Neural progenitor cell (in vitro differentiated cells): Measurements from ENCODE around the gene BCAS1. TPM values are rescaled to one million over a fixed set of nuclear protein-coding genes. Genes with fewer than 3 reads are reported as not detected.
A peak's percentile ranks its signal among the peaks of the same experiment; 100 is the strongest.

Experiments
- DNase-seq: peaks from one replicate; pipeline ENCODE4 v3.0.0-alpha.2; 2016; ENCODE audit warnings: low spot score
- H2AFZ ChIP-seq: fragments of 200-600 bp; sonication (generic); replicated peaks from 2 replicates; pipeline ENCODE4 v1.6.1; 2016; ENCODE audit warnings: antibody characterized with exemption
- H3F3A ChIP-seq: fragments of 200-600 bp; sonication (generic); 2 replicates; pipeline ENCODE4 v1.6.1; 2016; ENCODE audit warnings: antibody characterized with exemption, low read depth
- H3K27ac ChIP-seq: fragments of 200-600 bp; sonication (generic); 2 replicates; pipeline ENCODE4 v1.5.1; 2016; ENCODE audit warnings: mild to moderate bottlenecking
- H3K27me3 ChIP-seq: fragments of 200-600 bp; sonication (generic); 2 replicates; pipeline ENCODE4 v1.6.1; 2016; ENCODE audit warnings: mild to moderate bottlenecking, moderate library complexity
- H3K36me3 ChIP-seq: fragments of 200-600 bp; sonication (generic); 2 replicates; pipeline ENCODE4 v1.5.1; 2016
- H3K4me1 ChIP-seq: fragments of 200-600 bp; sonication (generic); 2 replicates; pipeline ENCODE4 v1.6.1; 2016; ENCODE audit warnings: mixed run types
- H3K4me2 ChIP-seq: fragments of 200-600 bp; sonication (generic); 2 replicates; pipeline ENCODE4 v1.6.1; 2016
- H3K4me3 ChIP-seq: fragments of 200-600 bp; sonication (generic); 2 replicates; pipeline ENCODE4 v1.5.1; 2016
- H3K79me2 ChIP-seq: fragments of 200-600 bp; sonication (generic); 2 replicates; pipeline ENCODE4 v1.6.1; 2016; ENCODE audit warnings: low read depth
- H3K9ac ChIP-seq: fragments of 200-600 bp; sonication (generic); 2 replicates; pipeline ENCODE4 v1.6.1; 2016
- H3K9me3 ChIP-seq: fragments of 200-600 bp; sonication (generic); 2 replicates; pipeline ENCODE4 v1.5.1; 2016; ENCODE audit warnings: low read depth
- H4K20me1 ChIP-seq: fragments of 200-600 bp; sonication (generic); 2 replicates; pipeline ENCODE4 v1.6.1; 2016; ENCODE audit warnings: low read depth
- H3K27ac Mint-ChIP-seq: 3 replicates; pipeline ENCODE4 v1.8.0; 2021; ENCODE audit warnings: mixed read lengths
- H3K27me3 Mint-ChIP-seq: 2 replicates; pipeline ENCODE4 v1.8.0; 2022; ENCODE audit warnings: low read depth, mild to moderate bottlenecking, inconsistent platforms, moderate library complexity, mixed read lengths; ENCODE audit not compliant: insufficient read depth
- H3K36me3 Mint-ChIP-seq: 3 replicates; pipeline ENCODE4 v1.8.0; 2021; ENCODE audit warnings: mixed read lengths
- H3K4me1 Mint-ChIP-seq: 3 replicates; pipeline ENCODE4 v1.8.0; 2021; ENCODE audit warnings: mixed read lengths
- H3K4me3 Mint-ChIP-seq: 3 replicates; pipeline ENCODE4 v1.8.0; 2021; ENCODE audit warnings: mild to moderate bottlenecking, moderate library complexity, mixed read lengths
- H3K9me3 Mint-ChIP-seq: 3 replicates; pipeline ENCODE4 v1.8.0; 2020; ENCODE audit warnings: mixed read lengths
- EZH2 ChIP-seq: fragments of 200-600 bp; sonication (generic); IDR thresholded peaks from 2 replicates; pipeline ENCODE4 v1.6.1; 2017; ENCODE audit warnings: antibody characterized with exemption, mild to moderate bottlenecking, moderate library complexity
- EZH2phosphoT487 ChIP-seq: fragments of 200-600 bp; sonication (generic); IDR thresholded peaks from 2 replicates; pipeline ENCODE4 v1.6.1; 2017; ENCODE audit warnings: antibody characterized with exemption
- total RNA-seq: library from RNA; depleted of rRNA; stranded (reverse); fragments of >200 nt; gene quantifications from 2 replicates; pipeline ENCODE4 v1.2.3, GENCODE V29; 2015; ENCODE audit warnings: low replicate concordance
- TF ChIP-seq, protein P1 (sequence below): fragments of 200-600 bp; sonication (generic); IDR thresholded peaks from 2 replicates; pipeline ENCODE4 v1.5.1; 2017; ENCODE audit warnings: antibody characterized with exemption, mild to moderate bottlenecking

BCAS1 gene
- total RNA-seq, 1 donor from 2014 or later = not detected

DNA sequence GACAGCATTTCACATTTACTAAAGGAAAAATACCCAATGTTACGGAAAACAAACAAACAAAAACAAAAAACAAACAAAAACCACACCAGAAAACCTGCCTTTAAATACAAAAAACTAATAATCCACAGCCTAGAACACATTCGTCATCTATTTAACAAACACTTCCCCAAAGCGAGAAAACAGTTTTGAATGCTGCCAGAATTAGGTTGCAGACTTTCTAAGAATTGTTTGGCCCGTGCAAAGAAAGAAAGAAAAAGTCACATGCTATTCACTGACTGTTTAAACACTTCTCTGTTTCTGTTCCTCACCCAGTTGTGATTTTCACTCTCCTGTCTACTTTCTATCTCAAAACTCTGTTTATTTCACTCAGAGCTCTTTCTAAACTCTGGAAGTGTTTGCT lies 52.5 kb downstream of the BCAS1 start:
- no peaks in the 10 kb centered on the region for H3K9me3 Mint-ChIP-seq
- DNase-seq = no peak
- Histone ChIP-seq H3K36me3 (no peaks in the 10 kb centered on the region), H3K4me3 (no peak overlapping the region), H3K27me3 (no peaks in the 10 kb centered on the region), H3K4me2 (no peak overlapping the region), H4K20me1 (no peaks in the 10 kb centered on the region), H3K9ac (no peak overlapping the region), H3K27ac (no peak overlapping the region), H3K79me2 (no peaks in the 10 kb centered on the region), H3K4me1 (peaks cover 7% of the 10 kb centered on the region), H3F3A (no peaks in the 10 kb centered on the region), H3K9me3 (no peaks in the 10 kb centered on the region), H2AFZ (no peak overlapping the region)
- H3K27ac Mint-ChIP-seq = peak overlapping the region; percentile 72
- H3K27me3 Mint-ChIP-seq = peaks cover 2% of the 10 kb centered on the region
- no peaks in the 10 kb centered on the region for H3K36me3 Mint-ChIP-seq
- TF ChIP-seq, protein P1, sequence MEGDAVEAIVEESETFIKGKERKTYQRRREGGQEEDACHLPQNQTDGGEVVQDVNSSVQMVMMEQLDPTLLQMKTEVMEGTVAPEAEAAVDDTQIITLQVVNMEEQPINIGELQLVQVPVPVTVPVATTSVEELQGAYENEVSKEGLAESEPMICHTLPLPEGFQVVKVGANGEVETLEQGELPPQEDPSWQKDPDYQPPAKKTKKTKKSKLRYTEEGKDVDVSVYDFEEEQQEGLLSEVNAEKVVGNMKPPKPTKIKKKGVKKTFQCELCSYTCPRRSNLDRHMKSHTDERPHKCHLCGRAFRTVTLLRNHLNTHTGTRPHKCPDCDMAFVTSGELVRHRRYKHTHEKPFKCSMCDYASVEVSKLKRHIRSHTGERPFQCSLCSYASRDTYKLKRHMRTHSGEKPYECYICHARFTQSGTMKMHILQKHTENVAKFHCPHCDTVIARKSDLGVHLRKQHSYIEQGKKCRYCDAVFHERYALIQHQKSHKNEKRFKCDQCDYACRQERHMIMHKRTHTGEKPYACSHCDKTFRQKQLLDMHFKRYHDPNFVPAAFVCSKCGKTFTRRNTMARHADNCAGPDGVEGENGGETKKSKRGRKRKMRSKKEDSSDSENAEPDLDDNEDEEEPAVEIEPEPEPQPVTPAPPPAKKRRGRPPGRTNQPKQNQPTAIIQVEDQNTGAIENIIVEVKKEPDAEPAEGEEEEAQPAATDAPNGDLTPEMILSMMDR = no peak
- TF ChIP-seq EZH2phosphoT487 = no peak
- no peak for TF ChIP-seq EZH2
- H3K4me3 Mint-ChIP-seq = no peak overlapping the region
- peaks cover 21% of the 10 kb centered on the region for H3K4me1 Mint-ChIP-seq

DNA sequence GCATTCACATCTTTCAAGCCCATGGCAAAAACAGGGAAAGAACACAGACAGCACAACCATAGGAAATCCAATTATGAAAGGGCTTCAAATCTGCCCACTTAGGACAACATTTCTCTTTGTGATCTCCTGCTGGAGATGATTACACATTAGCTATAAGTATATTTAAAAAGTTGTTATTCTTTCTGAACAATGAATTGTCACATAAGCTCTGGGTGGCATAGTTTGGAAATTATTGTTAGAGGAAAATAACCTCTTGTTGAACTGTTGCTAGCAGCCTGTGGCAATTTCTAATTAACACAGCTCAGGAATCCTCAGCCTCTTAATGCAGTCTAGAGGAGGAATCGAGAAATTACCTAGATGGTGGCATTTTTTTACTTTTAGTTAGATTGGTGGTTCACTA lies 54.9 kb downstream of the BCAS1 start:
- no peak for TF ChIP-seq EZH2phosphoT487
- no peak for TF ChIP-seq EZH2
- no peak overlapping the region for H3K4me3 Mint-ChIP-seq

DNA sequence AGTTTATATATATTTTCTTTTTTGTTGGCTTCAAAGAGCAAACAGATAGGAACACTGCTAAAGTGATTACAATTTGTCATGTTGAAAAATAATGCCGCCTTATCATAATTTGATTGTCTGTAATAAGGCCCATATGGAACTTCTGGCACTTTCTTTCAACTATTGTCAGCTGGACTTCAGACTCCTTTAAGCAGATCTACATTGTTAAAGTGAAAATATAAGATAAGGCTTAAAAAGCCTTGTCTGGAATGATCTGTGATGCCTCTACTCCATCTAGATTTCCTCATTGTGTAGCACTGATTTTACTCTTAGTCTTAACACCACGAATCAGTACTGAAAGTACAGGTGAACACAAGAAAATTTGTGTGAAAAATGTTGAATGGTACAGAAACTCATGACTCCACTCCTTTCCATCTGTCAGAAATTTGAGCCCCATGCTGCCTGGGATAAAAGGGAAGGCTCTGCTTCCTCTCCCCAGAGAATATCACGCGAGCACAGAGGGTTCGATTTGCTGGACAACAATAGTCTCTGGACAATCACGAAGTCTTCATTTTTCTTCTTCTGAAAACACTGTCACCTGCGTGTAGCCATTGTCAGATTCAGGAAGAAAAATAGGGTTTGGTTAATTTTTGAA lies 56.0 kb downstream of the BCAS1 start:
- Mint-ChIP-seq H3K4me3 (no peak overlapping the region), H3K36me3 (no peaks in the 10 kb centered on the region), H3K27me3 (peaks cover 3% of the 10 kb centered on the region), H3K9me3 (no peaks in the 10 kb centered on the region), H3K27ac (peak overlapping the region; percentile 4), H3K4me1 (peaks cover 18% of the 10 kb centered on the region)
- H3K4me1 ChIP-seq = peaks cover 7% of the 10 kb centered on the region
- no peaks in the 10 kb centered on the region for H3F3A ChIP-seq
- H3K36me3 ChIP-seq = no peaks in the 10 kb centered on the region
- no peak overlapping the region for H3K9ac ChIP-seq
- H3K27me3 ChIP-seq = no peaks in the 10 kb centered on the region
- H3K27ac ChIP-seq = no peak overlapping the region
- no peaks in the 10 kb centered on the region for H3K79me2 ChIP-seq
- H4K20me1 ChIP-seq = no peaks in the 10 kb centered on the region
- H2AFZ ChIP-seq = peak overlapping the region; percentile 45
- no peak for DNase-seq
- TF ChIP-seq EZH2phosphoT487 (no peak), EZH2 (no peak)
- TF ChIP-seq, protein P1 = no peak
- H3K9me3 ChIP-seq = no peaks in the 10 kb centered on the region
- no peak overlapping the region for H3K4me3 ChIP-seq
- H3K4me2 ChIP-seq = no peak overlapping the region

More for the DNA sequence above, 54.9 kb downstream of the BCAS1 start:
- H3K9ac ChIP-seq = no peak overlapping the region
- H3K4me1 ChIP-seq = peaks cover 7% of the 10 kb centered on the region
- Mint-ChIP-seq H3K27me3 (peaks cover 3% of the 10 kb centered on the region), H3K4me1 (peaks cover 18% of the 10 kb centered on the region), H3K9me3 (no peaks in the 10 kb centered on the region), H3K36me3 (no peaks in the 10 kb centered on the region), H3K27ac (no peak overlapping the region)
- DNase-seq = no peak
- no peak overlapping the region for H3K27ac ChIP-seq
- H2AFZ ChIP-seq = no peak overlapping the region
- no peaks in the 10 kb centered on the region for H3K79me2 ChIP-seq
- no peaks in the 10 kb centered on the region for H4K20me1 ChIP-seq
- H3K4me3 ChIP-seq = no peak overlapping the region
- no peaks in the 10 kb centered on the region for H3K36me3 ChIP-seq
- H3F3A ChIP-seq = no peaks in the 10 kb centered on the region
- H3K9me3 ChIP-seq = no peaks in the 10 kb centered on the region
- H3K4me2 ChIP-seq = no peak overlapping the region
- no peaks in the 10 kb centered on the region for H3K27me3 ChIP-seq

DNA sequence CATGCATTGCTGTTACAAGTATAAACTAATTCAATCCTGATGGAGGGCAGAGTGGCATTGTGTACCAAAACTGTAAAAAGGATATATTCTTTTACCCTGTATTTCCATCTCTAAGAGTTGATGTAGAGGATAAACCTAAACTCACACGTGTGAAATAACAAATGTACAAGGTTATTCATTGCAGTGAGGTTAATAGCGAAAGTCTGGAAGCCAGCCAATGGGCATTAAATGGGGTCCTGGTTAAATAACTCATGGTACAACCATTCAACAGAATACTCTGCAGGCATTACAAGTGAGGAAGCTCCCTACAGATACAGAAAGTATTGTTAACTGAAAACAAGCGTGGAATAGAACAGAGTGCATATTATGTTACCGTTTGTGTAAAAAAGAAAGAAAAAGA lies 56.9 kb downstream of the BCAS1 start:
- Histone ChIP-seq H3K27ac (no peak overlapping the region), H3K4me2 (no peak overlapping the region), H4K20me1 (no peaks in the 10 kb centered on the region), H3K9me3 (no peaks in the 10 kb centered on the region), H3K36me3 (no peaks in the 10 kb centered on the region), H3K4me3 (no peak overlapping the region), H3F3A (no peaks in the 10 kb centered on the region), H2AFZ (no peak overlapping the region), H3K79me2 (no peaks in the 10 kb centered on the region), H3K9ac (no peak overlapping the region), H3K27me3 (no peaks in the 10 kb centered on the region), H3K4me1 (peaks cover 7% of the 10 kb centered on the region)
- peaks cover 3% of the 10 kb centered on the region for H3K27me3 Mint-ChIP-seq
- H3K4me3 Mint-ChIP-seq = no peak overlapping the region
- no peak for TF ChIP-seq EZH2
- TF ChIP-seq, protein P1 = no peak
- no peaks in the 10 kb centered on the region for H3K9me3 Mint-ChIP-seq
- peaks cover 18% of the 10 kb centered on the region for H3K4me1 Mint-ChIP-seq
- no peak for DNase-seq
- H3K36me3 Mint-ChIP-seq = no peaks in the 10 kb centered on the region
- H3K27ac Mint-ChIP-seq = no peak overlapping the region
